Neutrophil (primary cell): ENCODE data around the gene GAREM2.

Experiments
- H3K27ac ChIP-seq: fragments of 200-600 bp; sonication (generic); 2 replicates; pipeline ENCODE4 v1.5.1; 2016; ENCODE audit warnings: mild to moderate bottlenecking, moderate library complexity
- H3K27me3 ChIP-seq: fragments of 200-600 bp; sonication (generic); 2 replicates; pipeline ENCODE4 v1.6.0; 2016; ENCODE audit warnings: mild to moderate bottlenecking
- H3K36me3 ChIP-seq: fragments of 200-600 bp; sonication (generic); 2 replicates; pipeline ENCODE4 v1.5.1; 2017
- H3K4me1 ChIP-seq, 2 experiments: fragments of 200-600 bp in 1 of 2; sonication (generic) in 1 of 2; 1 replicate in 1 of 2; 2 replicates in 1 of 2; pipeline versions ENCODE4 v1.5.1 to v1.6.1; 2013 to 2016; ENCODE audit warnings: low read depth in 1 of 2, low read length in 1 of 2, mild to moderate bottlenecking in 1 of 2, moderate library complexity in 1 of 2; ENCODE audit not compliant: control insufficient read depth in 1 of 2, insufficient read depth in 1 of 2
- H3K4me3 ChIP-seq, 2 experiments: fragments of 200-600 bp in 1 of 2; sonication (generic) in 1 of 2; 1 replicate in 1 of 2; 2 replicates in 1 of 2; pipeline ENCODE4 v1.5.1; 2013 to 2016; ENCODE audit warnings: low read depth in 1 of 2, low read length in 1 of 2, mild to moderate bottlenecking in 1 of 2, moderate library complexity in 1 of 2
- H3K9me3 ChIP-seq: fragments of 200-600 bp; sonication (generic); 2 replicates; pipeline ENCODE4 v1.5.1; 2016
- TF ChIP-seq, protein P1 (sequence below): fragments of 200-600 bp; sonication (generic); IDR thresholded peaks from 2 replicates; pipeline ENCODE4 v1.5.1; 2016; ENCODE audit warnings: antibody characterized with exemption

Gene GAREM2

GRCh38 chr2:26170795-26171194 is 2.1 kb upstream of the GAREM2 start:
- peaks cover 3 to 18% of the 10 kb centered on the region in 2 experiments for H3K4me1 ChIP-seq
- peaks cover 72% of the 10 kb centered on the region for H3K27me3 ChIP-seq
- H3K9me3 ChIP-seq: no peaks in the 10 kb centered on the region
- no peak overlapping the region for H3K27ac ChIP-seq
- TF ChIP-seq, protein P1, sequence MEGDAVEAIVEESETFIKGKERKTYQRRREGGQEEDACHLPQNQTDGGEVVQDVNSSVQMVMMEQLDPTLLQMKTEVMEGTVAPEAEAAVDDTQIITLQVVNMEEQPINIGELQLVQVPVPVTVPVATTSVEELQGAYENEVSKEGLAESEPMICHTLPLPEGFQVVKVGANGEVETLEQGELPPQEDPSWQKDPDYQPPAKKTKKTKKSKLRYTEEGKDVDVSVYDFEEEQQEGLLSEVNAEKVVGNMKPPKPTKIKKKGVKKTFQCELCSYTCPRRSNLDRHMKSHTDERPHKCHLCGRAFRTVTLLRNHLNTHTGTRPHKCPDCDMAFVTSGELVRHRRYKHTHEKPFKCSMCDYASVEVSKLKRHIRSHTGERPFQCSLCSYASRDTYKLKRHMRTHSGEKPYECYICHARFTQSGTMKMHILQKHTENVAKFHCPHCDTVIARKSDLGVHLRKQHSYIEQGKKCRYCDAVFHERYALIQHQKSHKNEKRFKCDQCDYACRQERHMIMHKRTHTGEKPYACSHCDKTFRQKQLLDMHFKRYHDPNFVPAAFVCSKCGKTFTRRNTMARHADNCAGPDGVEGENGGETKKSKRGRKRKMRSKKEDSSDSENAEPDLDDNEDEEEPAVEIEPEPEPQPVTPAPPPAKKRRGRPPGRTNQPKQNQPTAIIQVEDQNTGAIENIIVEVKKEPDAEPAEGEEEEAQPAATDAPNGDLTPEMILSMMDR: no peak
- H3K4me3 ChIP-seq: no peak overlapping the region
- no peaks in the 10 kb centered on the region for H3K36me3 ChIP-seq

DNA sequence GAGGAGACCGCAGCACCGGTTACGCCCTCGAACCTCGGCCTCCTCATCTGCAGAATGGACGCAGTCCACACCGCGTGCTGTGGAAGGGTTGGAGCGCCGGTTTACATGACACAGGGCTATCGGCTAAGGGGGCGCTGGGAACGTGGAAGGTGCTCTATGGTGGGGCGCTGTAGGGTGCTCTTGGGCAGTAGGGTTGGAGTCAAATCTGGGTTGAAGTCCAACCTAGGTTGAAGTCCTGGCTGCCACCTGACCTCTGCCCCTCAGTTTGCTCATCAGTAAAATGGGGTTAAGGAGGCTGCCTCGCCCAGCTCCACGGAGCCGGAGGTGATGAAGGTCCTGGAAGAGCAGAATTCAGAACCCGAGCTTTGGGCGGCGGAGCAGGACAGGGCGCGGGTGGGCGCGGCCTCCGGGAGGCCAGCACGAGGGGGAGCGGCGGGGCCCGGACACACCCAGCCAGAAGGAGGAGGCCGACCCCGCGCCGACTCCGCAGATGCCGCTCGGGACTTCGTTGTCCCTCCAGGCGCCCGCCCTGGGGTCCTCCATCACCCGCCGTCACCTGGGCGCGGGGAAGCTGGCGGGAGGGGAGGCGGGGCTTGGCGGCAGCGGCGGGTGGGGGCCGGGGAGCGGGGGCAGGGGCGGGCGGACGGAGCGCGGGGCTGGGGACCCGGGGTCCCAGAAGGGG is 558 bp upstream of the GAREM2 start:
- TF ChIP-seq, protein P1: no peak
- H3K36me3 ChIP-seq: no peaks in the 10 kb centered on the region
- H3K27ac ChIP-seq: no peak overlapping the region
- peaks cover 88% of the 10 kb centered on the region for H3K27me3 ChIP-seq
- no peaks in the 10 kb centered on the region for H3K9me3 ChIP-seq
- no peak overlapping the region for H3K4me3 ChIP-seq
- peaks cover 3 to 18% of the 10 kb centered on the region in 2 experiments for H3K4me1 ChIP-seq

GRCh38 chr2:26173776-26174482 is 1.0 kb downstream of the GAREM2 start:
- Histone ChIP-seq H3K9me3 (no peaks in the 10 kb centered on the region), H3K4me1 (peaks cover 4 to 22% of the 10 kb centered on the region in 2 experiments), H3K36me3 (no peaks in the 10 kb centered on the region), H3K27me3 (peaks cover 100% of the 10 kb centered on the region), H3K27ac (no peak overlapping the region), H3K4me3 (peak overlapping the region in 1 of 2 experiments; percentile 28)
- TF ChIP-seq, protein P1: no peak

GRCh38 chr2:26174691-26175465 is 2.0 kb downstream of the GAREM2 start:
- Histone ChIP-seq H3K4me3 (no peak overlapping the region), H3K36me3 (no peaks in the 10 kb centered on the region), H3K27ac (no peak overlapping the region), H3K9me3 (no peaks in the 10 kb centered on the region), H3K27me3 (peaks cover 100% of the 10 kb centered on the region), H3K4me1 (peaks cover 10 to 30% of the 10 kb centered on the region in 2 experiments)
- TF ChIP-seq, protein P1: no peak

DNA sequence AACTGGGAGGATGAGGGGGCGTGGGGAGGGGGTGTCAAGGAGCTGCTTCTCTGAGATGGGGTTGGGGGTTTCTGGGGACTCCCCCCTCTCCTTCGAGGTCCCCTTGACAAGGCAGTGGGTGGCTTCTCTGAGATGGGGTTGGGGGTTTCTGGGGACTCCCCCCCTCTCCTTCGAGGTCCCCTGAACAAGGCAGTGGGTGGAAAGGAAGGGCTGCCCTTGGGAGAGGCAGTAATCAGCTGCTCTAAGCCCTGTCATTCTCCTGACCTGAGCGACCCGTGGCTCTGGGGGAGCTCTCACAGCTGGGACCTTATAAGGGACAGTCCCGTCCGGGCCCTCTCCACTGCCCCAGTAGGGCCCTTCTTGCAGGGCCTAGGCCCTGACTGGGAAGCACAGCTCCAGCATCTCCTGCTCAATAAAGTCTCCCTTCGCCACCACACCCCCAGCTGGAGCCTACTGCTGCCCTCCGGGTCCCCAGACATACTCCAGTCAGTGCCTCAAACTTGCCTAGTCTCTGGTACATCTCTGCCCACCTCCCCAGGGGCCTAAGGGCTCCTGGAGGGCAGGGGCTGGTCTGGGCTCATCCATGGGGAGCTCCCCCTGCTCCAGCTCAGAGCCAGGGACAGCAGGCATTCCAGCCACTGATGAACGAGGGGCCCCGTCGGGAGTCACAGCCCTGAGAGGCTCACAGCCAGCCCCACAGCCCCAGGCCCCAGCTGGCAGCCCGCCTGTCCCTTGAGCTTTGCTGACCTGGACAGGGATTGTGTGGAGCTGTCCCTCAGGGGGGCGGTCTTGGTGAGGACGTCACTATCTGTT is 2.8 kb downstream of the GAREM2 start:
- H3K27ac ChIP-seq: no peak overlapping the region
- peaks cover 10 to 30% of the 10 kb centered on the region in 2 experiments for H3K4me1 ChIP-seq
- H3K36me3 ChIP-seq: no peaks in the 10 kb centered on the region
- H3K27me3 ChIP-seq: peaks cover 100% of the 10 kb centered on the region
- no peaks in the 10 kb centered on the region for H3K9me3 ChIP-seq
- TF ChIP-seq, protein P1: no peak
- H3K4me3 ChIP-seq: no peak overlapping the region
